Measurements from ENCODE around the gene NUDT21. TPM values are rescaled to one million over a fixed set of nuclear protein-coding genes. Genes with fewer than 3 reads are reported as not detected.

The NUDT21 gene
- total and polyA plus RNA-seq, 10 of the 15 experiments (the other 5 are each of a cell fraction or from before 2014, with no cell fraction given), result 70.1 to 229 (median 127) TPM

GRCh38 chr16:56424791-56425438 lies 26.2 kb downstream of the NUDT21 start (continued):
- 0 out of 2 replicates have a peak, but pooled peaks have one; percentile 18 for TF ChIP-seq RB1 (IDR thresholded peaks at IDR 0.05; ENCODE audit: borderline replicate concordance)
- no peak for TF ChIP-seq PKNOX1 (IDR thresholded peaks at IDR 0.05)
- no peak for TF ChIP-seq STAT1 (conservative IDR thresholded peaks at IDR 0.05)
- TF ChIP-seq BCL11A (IDR thresholded peaks at IDR 0.05; ENCODE audit: low read depth, low read length), result no peak
- no peak for TF ChIP-seq CBFB (IDR thresholded peaks at IDR 0.05; ENCODE audit: low read depth)
- TF ChIP-seq SRF (IDR thresholded peaks at IDR 0.05; ENCODE audit: low read depth in 2 of 2, low read length in 2 of 2), result no peak
- no peak for TF ChIP-seq RCOR1 (conservative IDR thresholded peaks at IDR 0.05; ENCODE audit: low read depth, low read length)
- TF ChIP-seq POLR2A (IDR thresholded peaks at IDR 0.05; ENCODE audit: low read depth, low read length), result no peak; the same call in 1 of the 2 replicates
- peak; percentile 60 for TF ChIP-seq NKRF (conservative IDR thresholded peaks at IDR 0.05)
- TF ChIP-seq SMARCA5 (IDR thresholded peaks at IDR 0.05), result no peak
- no peak for TF ChIP-seq ZNF687 (IDR thresholded peaks at IDR 0.05)
- no peak for TF ChIP-seq ZNF24 (IDR thresholded peaks at IDR 0.05)
- TF ChIP-seq MEF2A (IDR thresholded peaks at IDR 0.05; ENCODE audit: insufficient read depth, low read depth, low read length), result no peak
- TF ChIP-seq MYC (IDR thresholded peaks at IDR 0.05; ENCODE audit: insufficient read depth, insufficient read length, insufficient replicate concordance, low read length, severe bottlenecking), result no peak
- TF ChIP-seq USF1 (IDR thresholded peaks at IDR 0.05; ENCODE audit: borderline replicate concordance, extremely low read length, insufficient read depth, low read depth, low read length), result no peak
- no peak for TF ChIP-seq NRF1 (conservative IDR thresholded peaks at IDR 0.05; ENCODE audit: low read depth, low read length)

Measured in GM12878 (cell line).